ENCODE data around the gene CHD9. TPM values are rescaled to one million over a fixed set of nuclear protein-coding genes. Genes with fewer than 3 reads are reported as not detected.

CHD9 gene
- total and polyA plus RNA-seq, 9 of the 15 experiments (the other 6 are each of a cell fraction or from before 2014, with no cell fraction given) = 29.0 to 69.3 (median 40.6) TPM

DNA sequence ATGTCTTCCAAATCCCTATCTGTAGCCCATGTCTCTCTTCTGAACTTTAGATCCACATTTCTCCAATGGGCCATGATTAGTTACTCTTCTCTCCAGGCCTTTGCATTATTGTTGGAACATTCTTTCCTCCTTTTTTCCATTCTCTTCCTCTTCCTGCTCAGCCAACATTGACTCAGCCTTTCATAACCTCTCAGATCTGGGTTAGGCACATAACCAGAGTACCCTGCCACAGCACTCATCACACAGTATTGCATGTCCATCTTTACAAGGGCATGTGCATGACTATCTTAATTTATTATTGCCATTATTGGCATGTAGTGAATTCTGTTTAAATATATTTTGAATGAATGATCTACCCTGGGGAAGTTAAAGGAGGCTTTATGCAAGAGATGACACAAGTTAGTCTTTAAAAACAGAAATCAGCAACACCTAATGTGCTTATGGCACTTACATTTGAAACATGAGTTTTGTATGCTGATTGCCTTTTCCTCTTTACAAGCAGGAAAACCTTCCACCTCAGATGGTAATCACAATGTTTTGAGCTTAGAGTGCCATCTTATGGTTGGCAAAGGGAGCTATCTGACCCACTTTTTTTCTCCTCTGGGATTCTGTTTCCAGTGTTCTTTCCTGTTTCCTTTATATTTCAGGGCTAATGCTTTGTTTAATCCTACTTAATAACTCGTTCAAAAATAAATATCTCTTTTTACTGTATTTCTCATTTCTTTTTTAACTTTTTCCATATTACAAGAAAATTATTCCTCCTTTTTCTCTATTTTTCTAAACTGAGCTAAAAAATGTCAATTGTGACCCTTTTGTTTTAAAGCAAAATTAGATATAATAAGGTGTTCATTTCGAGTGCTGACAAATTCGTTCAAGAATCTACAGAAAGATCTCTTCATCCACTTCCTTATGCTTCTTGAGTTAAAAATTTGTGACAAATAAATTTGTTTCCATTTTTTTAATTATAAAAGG, 228.5 kb downstream of the CHD9 start:
- intact Hi-C loops (cut with micrococcal nuclease) (loop anchor here (10.0 kb wide), 1 partner anchor 228 kb away; the partner anchor contains the start of genes CHD9 and CHD9NB), in situ Hi-C loops (cut with MboI) (no loop called here)
- Histone ChIP-seq H3K27ac (ENCODE audit: extremely low read depth, low read depth, low read length) (no peak overlapping the region), H3K4me2 (ENCODE audit: insufficient read depth, low read length) (no peak overlapping the region), H3K9ac (ENCODE audit: insufficient read depth in 1 of 2, low read depth in 2 of 2, low read length in 2 of 2) (no peak overlapping the region), H2AFZ (ENCODE audit: low read depth, low read length) (no peak overlapping the region), H3K27me3 (ENCODE audit: control insufficient read depth in 2 of 2, insufficient read depth in 2 of 2, low read length in 2 of 2) (no peaks in the 10 kb centered on the region), H3K9me1 (ENCODE audit: control insufficient read depth, insufficient read depth, low read length) (no peaks in the 10 kb centered on the region), H4K20me1 (replicated peaks; ENCODE audit: control insufficient read depth, insufficient read depth, low read length) (no peaks in the 10 kb centered on the region), H3K4me1 (replicated peaks in 1 of 2; ENCODE audit: control insufficient read depth in 2 of 2, insufficient read depth in 2 of 2, low read length in 2 of 2) (no peaks in the 10 kb centered on the region), H3K9me3 (replicated peaks; ENCODE audit: control insufficient read depth, insufficient read depth, low read depth, low read length) (no peaks in the 10 kb centered on the region), H3K79me2 (ENCODE audit: control insufficient read depth, insufficient read depth, low read length) (no peaks in the 10 kb centered on the region), H3K36me3 (ENCODE audit: control insufficient read depth, insufficient read depth, low read length) (peaks cover 81% of the 10 kb centered on the region), H3K4me3 (no peak overlapping the region)
- CTCF ChIA-PET (ENCODE audit: low intra/inter-chr PET ratio) = interaction anchor here (1.4 to 1.6 kb wide), 2 partner anchors 153 to 229 kb away, joined by 3 to 8 read pairs; partner anchors contain the start of gene CHD9
- FAIRE-seq (no peak), DNase-seq (ENCODE audit: extremely low read depth in 1 of 4, low spot score in 3 of 4) (peak in 2 of 4 experiments; percentile 21 to 22), ATAC-seq (no peak)
- WGBS (ENCODE audit: insufficient coverage, low coverage, missing lambda C conversion rate) = 77% methylated on average over 3 of the region's 3 CpGs
- POLR2A ChIA-PET = no interaction called here
- BruUV-seq (replicated peaks) = no TSS peak
- TF ChIP-seq NR4A1 (CRISPR knock-in tag; IDR thresholded peaks at IDR 0.05) (no peak), NR4A1 (tag; IDR thresholded peaks at IDR 0.05) (no peak), RAD21 (CRISPR knock-in tag; conservative IDR thresholded peaks at IDR 0.05 in 1 of 2, IDR thresholded peaks at IDR 0.05 in 1 of 2) (peak; percentile 11 to 53; a peak in 2 of 4 replicates), PHB2 (IDR thresholded peaks at IDR 0.05; ENCODE audit: low read depth) (no peak), RBM14 (IDR thresholded peaks at IDR 0.05; ENCODE audit: borderline replicate concordance, insufficient read depth, low read depth, low read length) (no peak), ZFPM2 (CRISPR knock-in tag; IDR thresholded peaks at IDR 0.05) (no peak), ZNF121 (CRISPR knock-in tag; conservative IDR thresholded peaks at IDR 0.05) (no peak), MIER1 (IDR thresholded peaks at IDR 0.05; ENCODE audit: low read depth) (no peak)
- TF ChIP-seq, protein P1, sequence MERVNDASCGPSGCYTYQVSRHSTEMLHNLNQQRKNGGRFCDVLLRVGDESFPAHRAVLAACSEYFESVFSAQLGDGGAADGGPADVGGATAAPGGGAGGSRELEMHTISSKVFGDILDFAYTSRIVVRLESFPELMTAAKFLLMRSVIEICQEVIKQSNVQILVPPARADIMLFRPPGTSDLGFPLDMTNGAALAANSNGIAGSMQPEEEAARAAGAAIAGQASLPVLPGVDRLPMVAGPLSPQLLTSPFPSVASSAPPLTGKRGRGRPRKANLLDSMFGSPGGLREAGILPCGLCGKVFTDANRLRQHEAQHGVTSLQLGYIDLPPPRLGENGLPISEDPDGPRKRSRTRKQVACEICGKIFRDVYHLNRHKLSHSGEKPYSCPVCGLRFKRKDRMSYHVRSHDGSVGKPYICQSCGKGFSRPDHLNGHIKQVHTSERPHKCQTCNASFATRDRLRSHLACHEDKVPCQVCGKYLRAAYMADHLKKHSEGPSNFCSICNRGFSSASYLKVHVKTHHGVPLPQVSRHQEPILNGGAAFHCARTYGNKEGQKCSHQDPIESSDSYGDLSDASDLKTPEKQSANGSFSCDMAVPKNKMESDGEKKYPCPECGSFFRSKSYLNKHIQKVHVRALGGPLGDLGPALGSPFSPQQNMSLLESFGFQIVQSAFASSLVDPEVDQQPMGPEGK (CRISPR knock-in tag; IDR thresholded peaks at IDR 0.05; ENCODE audit: borderline replicate concordance) = no peak
- TF ChIP-seq, protein P2, sequence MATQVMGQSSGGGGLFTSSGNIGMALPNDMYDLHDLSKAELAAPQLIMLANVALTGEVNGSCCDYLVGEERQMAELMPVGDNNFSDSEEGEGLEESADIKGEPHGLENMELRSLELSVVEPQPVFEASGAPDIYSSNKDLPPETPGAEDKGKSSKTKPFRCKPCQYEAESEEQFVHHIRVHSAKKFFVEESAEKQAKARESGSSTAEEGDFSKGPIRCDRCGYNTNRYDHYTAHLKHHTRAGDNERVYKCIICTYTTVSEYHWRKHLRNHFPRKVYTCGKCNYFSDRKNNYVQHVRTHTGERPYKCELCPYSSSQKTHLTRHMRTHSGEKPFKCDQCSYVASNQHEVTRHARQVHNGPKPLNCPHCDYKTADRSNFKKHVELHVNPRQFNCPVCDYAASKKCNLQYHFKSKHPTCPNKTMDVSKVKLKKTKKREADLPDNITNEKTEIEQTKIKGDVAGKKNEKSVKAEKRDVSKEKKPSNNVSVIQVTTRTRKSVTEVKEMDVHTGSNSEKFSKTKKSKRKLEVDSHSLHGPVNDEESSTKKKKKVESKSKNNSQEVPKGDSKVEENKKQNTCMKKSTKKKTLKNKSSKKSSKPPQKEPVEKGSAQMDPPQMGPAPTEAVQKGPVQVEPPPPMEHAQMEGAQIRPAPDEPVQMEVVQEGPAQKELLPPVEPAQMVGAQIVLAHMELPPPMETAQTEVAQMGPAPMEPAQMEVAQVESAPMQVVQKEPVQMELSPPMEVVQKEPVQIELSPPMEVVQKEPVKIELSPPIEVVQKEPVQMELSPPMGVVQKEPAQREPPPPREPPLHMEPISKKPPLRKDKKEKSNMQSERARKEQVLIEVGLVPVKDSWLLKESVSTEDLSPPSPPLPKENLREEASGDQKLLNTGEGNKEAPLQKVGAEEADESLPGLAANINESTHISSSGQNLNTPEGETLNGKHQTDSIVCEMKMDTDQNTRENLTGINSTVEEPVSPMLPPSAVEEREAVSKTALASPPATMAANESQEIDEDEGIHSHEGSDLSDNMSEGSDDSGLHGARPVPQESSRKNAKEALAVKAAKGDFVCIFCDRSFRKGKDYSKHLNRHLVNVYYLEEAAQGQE (IDR thresholded peaks at IDR 0.05; ENCODE audit: borderline replicate concordance) = peak; percentile 9; the same call in 1 of the 2 replicates
- TF ChIP-seq, protein P2 (CRISPR knock-in tag; IDR thresholded peaks at IDR 0.05; ENCODE audit: low read depth) = no peak
